VCaP (cell line): Measurements from ENCODE around the gene MMP14.

Experiments used
- H3K27ac ChIP-seq: fragments of 450-650 bp; 2 replicates; pipeline ENCODE4 v1.5.1; 2017
- CTCF ChIP-seq: fragments of 450-650 bp; conservative IDR thresholded peaks from 2 replicates; pipeline ENCODE4 v1.5.1; 2017; ENCODE audit warnings: mild to moderate bottlenecking, moderate library complexity

The MMP14 gene

GRCh38 chr14:22895402-22895801 is 59.0 kb downstream of the MMP14 start:
- H3K27ac ChIP-seq, result no peak overlapping the region
- no peak for TF ChIP-seq CTCF

GRCh38 chr14:22896356-22896755 is 60.0 kb downstream of the MMP14 start:
- no peak for TF ChIP-seq CTCF
- no peak overlapping the region for H3K27ac ChIP-seq

- no peak overlapping the region for H3K27ac ChIP-seq
- no peak for TF ChIP-seq CTCF
Measured at GRCh38 chr14:22896760-22897159, 60.4 kb downstream of the MMP14 start.

GRCh38 chr14:22897357-22897756 is 61.0 kb downstream of the MMP14 start:
- no peak overlapping the region for H3K27ac ChIP-seq
- TF ChIP-seq CTCF, result no peak
